ENCODE data around the gene ACSS1.

GRCh38 chr20:24968278-24968800, 89.6 kb downstream of the ACSS1 start:
- TF ChIP-seq CTCF (IDR thresholded peaks at IDR 0.05) (no peak), POLR2A (IDR thresholded peaks at IDR 0.05) (no peak)
